ENCODE data around the gene ARHGAP8. TPM values are rescaled to one million over a fixed set of nuclear protein-coding genes. Genes with fewer than 3 reads are reported as not detected.

Gene ARHGAP8
- total RNA-seq, 4 donors from 2014 or later, result 1.5 to 6.9 (median 4.2) TPM

- Histone ChIP-seq H3K4me1 (no peaks in the 10 kb centered on the region), H3K9me3 (no peaks in the 10 kb centered on the region), H3K4me3 (no peak overlapping the region), H3K36me3 (no peaks in the 10 kb centered on the region), H3K27ac (no peak overlapping the region), H3K27me3 (no peaks in the 10 kb centered on the region)
- no peak for TF ChIP-seq POLR2A (IDR thresholded peaks at IDR 0.05)
- no peak for TF ChIP-seq CTCF (IDR thresholded peaks at IDR 0.05)
- TF ChIP-seq POLR2AphosphoS5 (IDR thresholded peaks at IDR 0.05), result no peak
- no peak for TF ChIP-seq EP300 (IDR thresholded peaks at IDR 0.05)
- DNase-seq (ENCODE audit: low spot score in 2 of 2), result no peak
- WGBS, result 83% methylated on average over 11 of the region's 11 CpGs
Observed at GRCh38 chr22:44809456-44809855, 57.1 kb downstream of the ARHGAP8 start.

- no peak for TF ChIP-seq POLR2AphosphoS5 (IDR thresholded peaks at IDR 0.05)
- TF ChIP-seq EP300 (IDR thresholded peaks at IDR 0.05), result no peak
- no peak for TF ChIP-seq CTCF (IDR thresholded peaks at IDR 0.05)
- no peak for TF ChIP-seq POLR2A (IDR thresholded peaks at IDR 0.05)
- Histone ChIP-seq H3K4me1 (no peaks in the 10 kb centered on the region), H3K27ac (no peak overlapping the region), H3K4me3 (no peak overlapping the region), H3K36me3 (no peaks in the 10 kb centered on the region), H3K9me3 (no peaks in the 10 kb centered on the region), H3K27me3 (no peaks in the 10 kb centered on the region)
- DNase-seq (ENCODE audit: low spot score in 2 of 2), result no peak
- 87% methylated on average over 13 of the region's 13 CpGs for WGBS
Observed at GRCh38 chr22:44811141-44811540, 58.8 kb downstream of the ARHGAP8 start.

- no peak for TF ChIP-seq POLR2A (IDR thresholded peaks at IDR 0.05)
- TF ChIP-seq POLR2AphosphoS5 (IDR thresholded peaks at IDR 0.05), result no peak
- TF ChIP-seq EP300 (IDR thresholded peaks at IDR 0.05), result no peak
- TF ChIP-seq CTCF (IDR thresholded peaks at IDR 0.05), result no peak
- H3K4me1 ChIP-seq, result no peaks in the 10 kb centered on the region
- H3K27me3 ChIP-seq, result no peaks in the 10 kb centered on the region
- no peaks in the 10 kb centered on the region for H3K36me3 ChIP-seq
- no peak overlapping the region for H3K4me3 ChIP-seq
- H3K9me3 ChIP-seq, result no peaks in the 10 kb centered on the region
- no peak overlapping the region for H3K27ac ChIP-seq
- no peak for DNase-seq (ENCODE audit: low spot score in 2 of 2)
- WGBS, result 0% methylated on average over 2 of the region's 2 CpGs
Observed at GRCh38 chr22:44813416-44813815, 61.0 kb downstream of the ARHGAP8 start.

- TF ChIP-seq POLR2AphosphoS5 (IDR thresholded peaks at IDR 0.05), result no peak
- TF ChIP-seq CTCF (IDR thresholded peaks at IDR 0.05), result no peak
- no peak for TF ChIP-seq EP300 (IDR thresholded peaks at IDR 0.05)
- no peak for TF ChIP-seq POLR2A (IDR thresholded peaks at IDR 0.05)
- Histone ChIP-seq H3K27ac (no peak overlapping the region), H3K27me3 (no peaks in the 10 kb centered on the region), H3K4me3 (no peak overlapping the region), H3K36me3 (no peaks in the 10 kb centered on the region), H3K9me3 (no peaks in the 10 kb centered on the region), H3K4me1 (no peaks in the 10 kb centered on the region)
- WGBS, result 86% methylated on average over 15 of the region's 25 CpGs
- DNase-seq (ENCODE audit: low spot score in 2 of 2), result no peak
Observed at GRCh38 chr22:44814266-44815098, 62.1 kb downstream of the ARHGAP8 start.

GRCh38 chr22:44815099-44816070 is 63.0 kb downstream of the ARHGAP8 start:
- no peak overlapping the region for H3K4me3 ChIP-seq
- H3K27me3 ChIP-seq, result no peaks in the 10 kb centered on the region
- no peak overlapping the region for H3K27ac ChIP-seq
- peaks cover under 1% of the 10 kb centered on the region for H3K4me1 ChIP-seq
- DNase-seq (ENCODE audit: low spot score in 2 of 2), result no peak
- WGBS, result 87% methylated on average over 16 of the region's 27 CpGs
- TF ChIP-seq CTCF (IDR thresholded peaks at IDR 0.05), result no peak
- no peak for TF ChIP-seq POLR2A (IDR thresholded peaks at IDR 0.05)
- no peak for TF ChIP-seq EP300 (IDR thresholded peaks at IDR 0.05)
- H3K36me3 ChIP-seq, result no peaks in the 10 kb centered on the region
- H3K9me3 ChIP-seq, result no peaks in the 10 kb centered on the region
